ENCODE results near the gene TEX9.
A peak's percentile ranks its signal among the peaks of the same experiment; 100 is the strongest.
"Not testable (repeated sequence)": the region's sequence is repeated elsewhere in the genome, so short reads cannot be mapped to it uniquely, and the experiment has no call there.

TEX9 gene

DNA sequence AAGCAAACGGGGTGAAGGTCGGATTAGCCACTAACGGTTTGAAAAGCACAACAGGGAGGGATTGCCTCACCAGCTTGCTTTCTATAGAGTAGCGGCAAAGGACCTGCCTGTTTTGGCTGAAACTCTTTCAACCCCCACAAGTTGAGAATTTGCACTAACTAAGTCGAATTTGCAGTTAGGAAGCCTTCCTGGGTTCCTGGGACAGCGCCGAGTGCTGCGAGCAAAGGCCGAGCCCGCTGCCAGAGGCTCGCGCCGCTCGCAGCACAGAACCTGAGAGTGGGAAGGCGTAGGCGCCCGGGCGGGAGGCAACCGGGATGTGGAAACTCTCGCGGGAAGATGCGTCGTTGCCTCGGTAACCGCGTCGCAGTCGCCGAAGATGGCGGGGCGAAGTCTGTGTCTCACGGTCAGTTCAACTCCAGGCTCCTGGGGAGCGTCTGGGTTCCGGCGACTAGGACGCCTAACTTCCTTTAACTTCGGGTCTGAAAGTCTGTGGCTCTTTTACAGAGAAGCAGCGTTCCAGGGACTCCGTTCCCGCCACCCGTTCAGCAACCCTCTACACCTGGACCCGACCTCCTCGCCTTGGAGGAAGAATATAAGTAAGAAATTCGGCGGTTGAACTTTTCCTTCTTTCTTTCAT is at the start of gene TEX9:
TSS of gene TEX9 (plus strand) at position 352 of the 637 bp plus-strand sequence. CDS start at position 377, 25 bp downstream.
- peak; percentile 66 for DNase-seq (ENCODE audit: low spot score)

DNA sequence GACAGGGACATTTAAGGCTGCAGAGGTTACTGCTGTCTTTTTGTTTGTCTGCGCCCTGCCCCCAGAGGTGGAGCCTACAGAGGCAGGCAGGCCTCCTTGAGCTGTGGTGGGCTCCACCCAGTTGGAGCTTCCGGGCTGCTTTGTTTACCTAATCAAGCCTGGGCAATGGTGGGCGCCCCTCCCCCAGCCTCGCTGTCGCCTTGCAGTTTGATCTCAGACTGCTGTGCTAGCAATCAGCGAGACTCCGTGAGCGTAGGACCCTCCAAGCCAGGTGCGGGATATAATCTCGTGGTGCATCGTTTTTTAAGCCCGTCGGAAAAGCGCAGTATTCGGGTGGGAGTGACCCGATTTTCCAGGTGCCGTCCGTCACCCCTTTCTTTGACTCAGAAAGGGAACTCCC is 48.7 kb upstream of the TEX9 start:
- DNase-seq (ENCODE audit: low spot score), result not testable (repeated sequence)

DNA sequence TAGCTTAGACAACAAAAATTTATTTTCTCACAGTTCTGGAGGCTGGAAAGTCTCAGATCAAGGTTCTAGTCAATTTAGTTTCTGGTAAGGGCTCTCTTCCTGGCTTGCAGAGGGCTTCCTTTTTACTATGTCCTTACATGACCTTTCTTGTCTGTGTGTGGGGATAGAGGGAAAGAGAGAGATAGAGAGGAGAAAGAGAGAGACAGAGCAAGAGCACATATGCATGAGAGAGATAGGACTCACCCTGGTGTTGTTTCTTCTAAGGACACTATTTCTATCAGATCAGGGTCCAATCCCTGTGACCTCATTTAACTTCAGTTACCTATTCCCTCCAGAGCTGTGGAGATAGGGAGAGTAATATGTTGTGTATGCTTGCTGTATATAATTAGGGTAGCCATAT is 44.9 kb upstream of the TEX9 start:
- no peak for DNase-seq (ENCODE audit: low spot score)

DNA sequence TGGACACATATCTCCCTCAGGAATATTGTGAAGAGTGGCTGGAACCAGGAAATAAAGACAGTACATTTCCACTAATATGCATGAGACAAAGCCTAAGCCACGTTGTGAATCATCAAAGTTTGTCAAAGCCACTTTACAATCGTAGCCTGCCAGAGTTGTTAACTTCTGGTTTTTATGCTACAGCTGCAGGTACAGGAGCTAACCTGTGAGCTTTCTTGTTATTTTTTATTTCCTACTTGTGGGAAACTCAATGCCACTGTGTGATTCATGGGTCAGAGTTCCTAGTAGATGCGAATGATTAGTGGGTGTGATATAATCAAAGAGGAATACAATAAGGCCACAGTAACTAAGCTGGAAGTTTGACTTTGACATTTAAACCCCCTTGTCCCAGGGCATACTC is 44.4 kb upstream of the TEX9 start:
- no peak for DNase-seq (ENCODE audit: low spot score)

DNA sequence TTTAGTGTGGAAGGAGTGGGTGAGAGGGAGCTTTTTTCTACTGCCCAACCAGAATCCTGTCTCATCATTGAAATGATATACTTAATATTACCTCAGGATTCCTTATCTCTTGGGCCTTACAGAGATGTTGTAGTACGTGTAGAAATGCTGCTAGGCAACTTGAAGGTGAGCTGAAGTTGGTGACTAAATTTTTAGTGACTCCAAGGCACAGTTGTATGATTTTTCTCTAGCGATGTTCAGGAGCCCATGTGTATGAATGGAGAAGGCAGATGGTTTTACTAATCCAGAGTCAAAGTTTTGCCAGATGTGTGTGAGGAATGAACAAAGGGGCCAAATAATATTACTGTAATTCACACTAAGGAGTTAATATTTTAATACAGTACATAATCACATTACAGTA is 42.8 kb upstream of the TEX9 start:
- no peak for DNase-seq (ENCODE audit: low spot score)

DNA sequence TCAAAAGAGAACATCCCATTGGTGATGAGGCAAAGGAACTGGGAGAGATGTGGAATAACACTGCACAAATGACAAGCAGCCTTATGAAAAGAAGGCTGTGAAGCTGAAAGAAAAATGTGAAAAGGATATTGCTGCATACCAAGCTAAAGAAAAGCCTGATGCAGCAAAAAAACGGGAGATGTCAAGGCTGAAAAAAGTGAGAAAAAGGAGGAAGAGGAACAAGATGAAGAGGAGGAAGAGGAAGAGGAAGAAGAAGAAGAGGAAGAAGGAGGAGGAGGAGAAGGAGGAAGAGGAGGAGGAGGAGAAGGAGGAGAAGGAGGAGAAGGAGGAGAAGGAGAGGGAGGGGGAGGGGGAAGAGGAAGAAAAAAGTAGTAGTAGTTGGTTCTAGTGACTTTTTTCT is 41.8 kb upstream of the TEX9 start:
- no peak for DNase-seq (ENCODE audit: low spot score)

DNA sequence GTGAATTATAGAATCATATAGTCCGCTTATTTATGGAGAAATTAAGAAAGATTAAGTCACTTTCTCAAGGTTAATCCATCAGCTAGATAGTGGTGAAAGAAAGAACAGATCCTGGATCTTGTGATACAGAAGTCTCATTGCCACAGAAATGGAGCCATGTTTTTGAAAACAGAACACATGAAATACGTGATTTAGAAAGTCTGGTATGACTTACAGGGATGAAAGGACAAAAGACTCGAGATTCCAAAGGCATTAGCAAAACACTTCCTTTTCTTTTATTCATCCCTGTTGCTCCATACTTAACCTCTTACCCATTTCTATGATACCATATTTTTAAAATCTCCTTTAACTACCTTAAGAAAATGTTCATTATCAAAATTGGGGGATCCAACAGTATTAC is 40.0 kb upstream of the TEX9 start:
- no peak for DNase-seq (ENCODE audit: low spot score)

DNA sequence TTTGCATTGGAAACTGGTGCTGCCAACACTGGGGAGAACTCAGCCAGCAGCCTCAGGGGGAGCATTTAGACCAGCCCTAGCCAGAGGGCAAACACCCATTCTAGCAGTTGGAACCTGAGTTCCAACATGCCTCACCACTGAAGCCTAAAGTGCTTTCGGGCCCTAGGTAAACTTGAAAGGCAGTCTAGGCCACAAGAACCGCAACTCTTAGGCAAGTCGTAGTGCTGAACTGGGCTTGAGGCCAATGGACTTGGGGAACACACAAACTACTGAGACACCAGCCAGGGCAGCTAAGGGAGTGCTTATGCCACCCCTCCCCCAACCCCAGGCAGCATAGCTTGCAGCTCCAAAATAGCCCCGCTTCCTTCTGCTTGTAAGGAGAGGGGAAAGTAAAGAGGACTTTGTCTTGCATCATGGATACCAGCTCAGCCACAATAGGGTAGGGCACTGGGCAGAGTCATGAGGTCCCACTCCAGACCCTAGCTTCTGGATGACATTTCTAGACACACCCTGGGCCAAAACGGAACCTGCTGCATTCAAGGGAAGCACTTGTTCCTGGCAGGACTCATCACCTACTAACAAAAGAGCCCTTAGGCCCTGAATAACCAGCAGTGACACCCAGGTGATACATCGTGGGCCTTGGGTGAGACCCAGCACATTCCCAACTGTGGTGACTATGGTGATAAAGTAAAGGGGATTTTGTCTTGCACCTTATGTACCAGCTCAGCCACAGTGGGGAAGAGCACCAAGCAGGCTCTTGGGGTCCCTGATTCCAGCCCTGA is 37.3 kb upstream of the TEX9 start:
- DNase-seq (ENCODE audit: low spot score), result no peak

DNA sequence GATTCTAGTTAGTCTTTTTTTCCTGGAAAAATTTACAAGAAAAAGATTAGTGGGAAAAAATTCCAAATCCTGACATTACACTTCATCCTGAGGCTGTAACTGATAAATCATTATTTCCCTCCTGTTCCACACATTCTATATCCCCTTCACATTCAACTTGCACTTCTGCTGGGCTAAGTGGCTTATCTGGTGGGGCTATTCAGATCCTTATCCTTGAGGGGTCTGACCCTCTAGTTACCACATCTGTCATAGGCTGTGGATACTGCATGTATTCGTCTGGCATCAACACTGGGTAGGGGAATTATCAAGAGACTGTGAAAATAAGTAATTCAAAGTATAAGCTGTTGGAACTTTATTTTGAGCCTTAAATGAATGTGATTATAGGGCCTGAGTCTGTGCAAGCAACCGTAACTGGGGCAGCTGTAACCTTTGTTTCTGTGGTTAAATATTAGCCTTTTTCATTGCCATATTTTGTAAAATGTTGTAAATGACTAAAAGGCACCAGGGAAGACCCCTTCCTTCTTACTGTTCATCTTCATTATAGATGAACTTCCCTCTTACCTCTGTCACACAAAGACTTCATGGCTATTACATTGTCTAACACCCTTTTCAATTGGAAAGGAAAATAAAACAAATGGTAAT is 28.0 kb upstream of the TEX9 start:
- DNase-seq (ENCODE audit: low spot score), result no peak

DNA sequence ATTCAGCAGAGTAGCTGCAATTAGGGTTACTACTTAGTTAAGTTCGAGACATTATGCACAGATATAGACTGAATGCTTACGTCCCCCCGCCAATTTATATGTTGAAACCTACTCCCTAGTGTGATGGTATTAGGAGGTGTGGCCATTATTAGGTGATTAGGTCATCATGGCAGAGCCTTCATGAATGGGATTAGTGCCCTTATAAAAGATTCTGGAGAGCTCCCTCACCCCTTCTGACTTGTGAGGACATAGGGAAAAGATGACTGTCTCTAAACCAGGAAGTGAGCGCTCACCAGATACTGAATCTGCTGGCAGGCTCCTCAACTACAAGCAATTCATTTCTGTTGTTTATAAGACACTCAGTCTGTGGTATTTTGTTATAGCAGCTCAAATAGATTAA is 25.6 kb upstream of the TEX9 start:
- no peak for DNase-seq (ENCODE audit: low spot score)

DNA sequence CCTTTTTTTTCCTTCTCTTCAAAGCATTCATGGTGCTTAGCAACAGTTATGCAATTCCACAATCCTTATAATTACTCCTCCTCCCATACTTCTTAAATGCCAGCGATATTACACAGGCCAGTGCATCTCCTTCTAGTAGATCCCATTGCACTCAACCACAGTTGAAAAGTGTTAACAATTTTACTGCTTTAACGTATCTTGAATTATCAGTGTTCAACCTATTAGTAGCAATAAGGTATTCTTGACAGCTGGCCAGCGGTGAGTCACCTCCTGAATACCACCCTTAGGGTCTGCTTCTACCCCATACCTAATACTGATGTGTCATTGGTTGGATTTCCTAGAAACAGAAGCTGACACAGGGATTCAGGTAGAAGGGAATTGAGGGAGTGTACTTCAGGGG is 24.0 kb upstream of the TEX9 start:
- DNase-seq (ENCODE audit: low spot score), result no peak

DNA sequence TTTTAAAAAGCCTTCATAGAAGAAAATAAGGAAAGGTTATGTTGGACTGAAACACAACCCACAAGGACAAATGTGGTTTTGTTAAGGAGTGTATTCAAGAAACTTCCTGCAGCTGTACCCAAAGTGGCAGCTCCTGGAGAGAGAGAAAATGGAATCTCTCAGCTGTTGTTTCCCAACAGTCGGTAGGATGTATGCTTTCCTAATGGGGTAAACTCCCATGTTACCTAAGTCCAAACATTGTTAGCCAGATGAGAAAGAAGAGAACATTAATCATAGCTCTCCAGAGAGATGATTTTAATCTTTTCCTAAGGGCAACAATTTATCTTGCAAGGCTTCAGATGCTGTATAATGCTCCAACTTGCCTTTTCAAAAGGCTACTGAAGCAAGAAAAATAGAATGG is 22.6 kb upstream of the TEX9 start:
- no peak for DNase-seq (ENCODE audit: low spot score)

DNA sequence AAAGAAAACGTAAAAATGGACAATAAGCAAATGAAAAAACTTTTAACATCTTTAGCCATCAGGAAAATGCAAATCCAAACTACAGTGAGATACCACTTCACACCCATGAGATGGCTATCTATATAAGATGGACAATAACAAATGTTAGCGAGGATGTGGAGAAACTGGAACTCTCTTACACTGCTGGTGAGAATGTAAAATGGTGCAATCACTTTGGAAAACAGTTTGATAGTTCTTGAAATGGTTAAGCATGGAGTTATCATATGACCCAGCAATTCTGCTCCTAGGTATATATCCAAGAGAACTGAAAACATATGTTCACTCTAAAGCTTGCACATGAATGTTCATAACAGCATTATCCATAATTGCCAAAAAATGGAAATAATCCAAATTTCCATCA is 21.3 kb upstream of the TEX9 start:
- no peak for DNase-seq (ENCODE audit: low spot score)

DNA sequence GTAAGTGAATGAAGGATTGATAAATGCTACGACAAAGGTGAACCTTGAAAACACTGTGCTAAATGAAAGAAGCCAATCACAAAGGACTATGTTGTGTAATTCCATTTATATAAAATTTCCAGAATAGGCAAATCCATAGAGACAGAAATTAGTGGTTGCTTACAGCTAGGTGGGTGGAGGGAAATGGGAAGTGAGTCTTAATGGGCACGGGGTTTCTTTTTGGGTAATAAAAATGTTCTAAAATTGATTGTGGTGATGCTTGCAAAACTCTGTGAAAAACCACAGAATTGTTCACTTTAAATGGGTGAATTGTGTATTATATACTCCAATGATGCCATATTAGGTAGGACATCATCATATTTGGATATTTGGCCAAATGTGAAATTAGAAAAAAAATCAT is 20.9 kb upstream of the TEX9 start:
- DNase-seq (ENCODE audit: low spot score), result no peak

DNA sequence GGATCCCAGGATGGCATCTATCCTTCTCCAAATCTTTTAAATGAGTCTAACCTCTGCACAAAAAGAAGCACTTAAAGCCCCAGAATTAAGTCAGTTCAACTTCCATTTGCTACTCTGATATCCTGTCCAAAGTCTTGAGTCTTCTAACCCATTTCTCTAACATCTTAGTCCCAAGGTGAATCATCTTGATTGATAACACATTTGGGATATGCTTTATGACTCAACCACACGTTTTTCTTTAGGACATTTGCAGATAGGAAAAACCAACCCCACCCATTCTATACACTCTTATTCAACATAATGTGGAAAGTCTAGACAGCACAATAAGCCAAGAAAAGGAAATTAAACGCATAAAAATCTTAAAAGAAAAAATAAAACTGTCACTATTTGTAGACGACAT is 18.8 kb upstream of the TEX9 start:
- no peak for DNase-seq (ENCODE audit: low spot score)

DNA sequence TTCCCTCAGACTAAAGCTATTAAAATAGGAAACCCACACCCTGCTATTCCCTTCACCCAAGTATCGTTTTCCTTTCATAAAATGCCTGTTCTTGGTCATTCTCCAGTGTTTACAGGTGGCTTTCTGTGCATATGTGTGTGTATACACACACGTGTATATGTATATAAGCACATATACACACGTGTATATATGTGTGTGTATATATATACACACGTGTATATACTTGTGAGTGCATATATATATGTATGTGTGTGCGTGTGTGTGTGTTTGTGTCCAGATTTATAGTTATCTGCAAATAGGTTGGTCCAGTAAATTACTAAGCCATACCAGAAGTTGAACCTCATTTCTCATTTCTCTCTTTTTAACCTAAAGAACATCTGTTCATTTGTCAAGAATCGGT is 15.7 kb upstream of the TEX9 start:
- DNase-seq (ENCODE audit: low spot score), result no peak

DNA sequence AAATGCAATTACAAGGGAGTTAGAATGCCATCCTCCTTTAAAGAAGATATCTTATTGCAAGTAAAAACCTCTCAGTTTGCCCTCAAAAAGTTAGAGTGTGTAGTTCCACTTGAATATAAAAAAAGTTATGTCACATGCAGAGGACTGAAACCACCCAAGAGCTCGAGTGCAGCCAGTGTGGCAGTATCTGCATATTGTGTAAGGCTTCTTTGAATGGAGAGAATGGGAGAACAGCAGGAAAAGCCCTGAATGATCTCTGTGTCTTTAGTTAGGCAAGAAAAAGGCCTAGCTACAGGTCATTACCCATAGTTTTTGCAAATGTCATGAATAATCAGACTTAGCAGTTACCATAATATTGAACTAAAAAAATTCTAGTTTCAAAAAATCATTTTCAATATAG is 13.9 kb upstream of the TEX9 start:
- no peak for DNase-seq (ENCODE audit: low spot score)

DNA sequence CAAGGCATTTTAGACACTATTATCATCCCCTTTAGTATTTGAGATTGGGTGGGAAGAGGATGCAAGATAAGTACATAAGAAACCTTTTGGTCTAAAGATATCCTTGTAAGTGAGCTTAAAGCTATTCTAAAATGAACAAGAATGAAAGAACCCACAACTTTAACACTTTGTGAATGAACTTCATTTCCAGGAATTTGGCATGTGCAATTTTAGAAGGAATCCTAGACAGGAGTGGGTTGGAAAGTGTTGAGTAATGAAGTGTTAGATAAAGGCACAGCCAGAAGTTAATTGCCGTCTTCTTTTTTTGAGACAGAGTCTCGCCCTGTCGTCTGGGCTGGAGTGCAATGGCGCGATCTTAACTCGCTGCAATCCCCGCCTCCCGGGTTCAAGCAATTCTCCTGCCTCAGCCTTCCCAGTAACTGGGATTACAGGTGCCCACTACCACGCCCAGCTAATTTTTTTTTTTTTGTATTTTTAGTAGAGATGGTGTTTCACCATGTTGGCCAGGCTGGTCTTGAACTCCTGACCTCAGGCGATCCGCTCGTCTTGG is 13.2 kb upstream of the TEX9 start:
- no peak for DNase-seq (ENCODE audit: low spot score)

DNA sequence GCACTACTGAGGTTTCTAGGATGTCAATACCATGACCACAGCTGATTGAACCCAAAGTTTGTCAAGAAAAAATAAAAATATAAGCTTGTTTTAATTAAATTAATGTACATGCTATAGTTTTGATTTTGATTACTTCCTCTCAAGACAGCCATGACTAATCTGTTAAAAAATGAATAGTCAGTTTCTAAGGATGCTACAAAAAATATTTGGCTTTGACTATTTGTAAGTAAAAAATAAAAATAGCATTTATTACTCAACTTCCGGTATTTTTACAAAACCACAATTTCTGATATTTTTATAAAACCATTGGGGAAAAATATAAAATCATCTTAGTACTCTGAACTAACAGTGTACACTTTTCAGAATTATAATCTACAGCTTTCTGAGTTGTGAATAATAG is 12.1 kb upstream of the TEX9 start:
- no peak for DNase-seq (ENCODE audit: low spot score)

DNA sequence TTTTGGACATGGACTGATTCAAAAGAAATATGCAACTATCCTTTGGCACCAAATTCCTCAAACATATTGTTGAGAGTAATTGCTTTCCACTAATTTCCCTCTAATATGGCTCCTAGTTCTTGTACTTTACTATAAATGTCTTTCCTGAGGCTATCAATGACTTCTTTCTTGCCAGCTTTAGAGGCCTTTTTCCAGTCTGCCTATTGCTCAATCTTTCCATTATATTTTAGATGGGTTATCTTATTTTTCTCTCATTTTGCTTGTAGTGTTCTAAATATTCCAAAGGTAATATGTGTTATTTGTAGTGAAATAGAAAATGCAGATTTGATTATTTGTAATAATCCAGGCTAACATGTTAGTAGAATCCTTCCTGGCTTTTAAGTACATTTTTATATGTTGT is 11.5 kb upstream of the TEX9 start:
- DNase-seq (ENCODE audit: low spot score), result no peak

DNA sequence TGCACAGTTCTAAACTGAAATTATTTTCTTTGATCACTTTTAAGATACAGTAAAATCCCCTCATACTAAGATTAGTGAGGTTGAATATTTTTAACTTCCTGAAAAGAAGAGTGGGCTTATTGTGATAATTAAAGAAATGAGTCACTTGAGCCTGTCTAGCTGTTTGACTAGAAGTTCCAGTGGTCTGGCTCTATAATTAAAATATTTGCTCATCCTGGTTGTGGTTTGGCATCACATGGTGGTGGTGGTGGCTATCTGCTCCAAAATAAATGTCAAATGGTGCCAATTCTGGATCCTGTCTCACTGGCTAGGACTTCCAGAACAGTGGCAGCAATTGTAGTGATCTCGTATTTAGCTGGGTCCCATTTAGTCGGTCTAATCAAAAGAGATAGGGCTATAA is 8.6 kb upstream of the TEX9 start:
- no peak for DNase-seq (ENCODE audit: low spot score)

DNA sequence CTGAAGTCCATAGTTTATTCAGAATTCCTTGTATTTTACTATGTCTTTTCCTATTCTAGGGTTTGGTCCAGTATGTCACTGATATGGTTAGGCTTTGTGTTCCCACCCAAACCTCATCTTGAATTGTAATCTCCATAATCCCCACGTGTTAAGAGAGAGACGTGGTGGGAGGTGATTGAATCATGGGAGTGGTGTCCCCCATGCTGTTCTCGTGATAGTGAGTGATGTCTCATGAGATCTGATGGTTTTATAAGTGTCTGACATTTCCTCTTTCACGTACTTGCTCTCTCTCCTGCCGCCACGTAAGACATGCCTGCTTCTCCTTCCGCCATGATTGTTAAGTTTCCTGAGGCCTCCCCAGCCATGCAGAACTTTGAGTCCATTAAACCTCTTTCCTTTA is 6.6 kb upstream of the TEX9 start:
- no peak for DNase-seq (ENCODE audit: low spot score)

DNA sequence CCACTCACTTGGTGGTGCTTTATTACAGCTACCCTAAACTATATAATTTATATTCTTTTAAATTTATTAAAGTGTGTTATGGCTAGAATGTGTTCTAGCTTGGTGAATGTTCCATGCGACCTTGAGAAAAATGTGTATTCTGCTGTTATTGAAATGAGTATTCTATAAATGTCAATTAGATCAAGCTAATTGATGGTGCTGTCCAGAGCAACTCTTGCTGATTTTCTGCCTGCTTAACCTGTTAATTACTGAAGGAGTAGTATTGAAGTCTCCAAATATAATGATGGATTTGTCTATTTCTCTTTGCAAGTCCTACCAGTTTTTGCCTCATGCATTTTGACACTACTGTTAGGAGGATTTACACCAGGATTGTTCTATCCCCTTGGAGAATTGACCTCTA is 3.2 kb upstream of the TEX9 start:
- DNase-seq (ENCODE audit: low spot score), result no peak
